Fibroblast of lung (primary cell): ENCODE data around the gene ATL1. TPM values are rescaled to one million over a fixed set of nuclear protein-coding genes. Genes with fewer than 3 reads are reported as not detected.

Experiments used
- DNase-seq, 2 donors: peaks; one replicate each; pipeline versions ENCODE4 v3.0.0 to v3.0.0-alpha.2; 2010; ENCODE audit warnings: low read depth in 2 of 2
- H2AFZ ChIP-seq: 2 replicates; pipeline ENCODE4 v1.5.1; 2012; ENCODE audit warnings: low read length, control low read depth, inconsistent platforms
- H3K27ac ChIP-seq: 2 replicates; pipeline ENCODE4 v1.5.1; 2011; ENCODE audit warnings: low read length, control low read depth; ENCODE audit not compliant: insufficient read depth
- H3K27me3 ChIP-seq: 2 replicates; pipeline ENCODE4 v1.5.1; 2011; ENCODE audit warnings: mild to moderate bottlenecking, low read length; ENCODE audit not compliant: control insufficient read depth, insufficient read depth
- H3K36me3 ChIP-seq: 2 replicates; pipeline ENCODE4 v1.5.1; 2011; ENCODE audit warnings: low read length; ENCODE audit not compliant: control insufficient read depth, insufficient read depth
- H3K4me1 ChIP-seq: 2 replicates; pipeline ENCODE4 v1.5.1; 2011; ENCODE audit warnings: low read length; ENCODE audit not compliant: control insufficient read depth, insufficient read depth; ENCODE audit errors: extremely low read depth
- H3K4me2 ChIP-seq: 2 replicates; pipeline ENCODE4 v1.5.1; 2011; ENCODE audit warnings: low read length, control low read depth; ENCODE audit not compliant: insufficient read depth; ENCODE audit errors: extremely low read depth
- H3K4me3 ChIP-seq, 4 experiments: fragments of 200-600 bp in 1 of 4; sonication (generic) in 1 of 4; replicated peaks in 1 of 4; 2 replicates each; pipeline ENCODE4 v1.5.1; 2011 to 2016; ENCODE audit warnings: low read length in 4 of 4, low read depth in 3 of 4, mild to moderate bottlenecking in 3 of 4, control low read depth in 2 of 4, inconsistent platforms in 1 of 4, mixed read lengths in 1 of 4; ENCODE audit not compliant: insufficient read depth in 1 of 4; ENCODE audit errors: control extremely low read depth in 1 of 4
- H3K79me2 ChIP-seq: 2 replicates; pipeline ENCODE4 v1.5.1; 2012; ENCODE audit warnings: mild to moderate bottlenecking, low read length, inconsistent platforms; ENCODE audit not compliant: control insufficient read depth, insufficient read depth
- H3K9ac ChIP-seq: 2 replicates; pipeline ENCODE4 v1.5.1; 2011; ENCODE audit warnings: mild to moderate bottlenecking, low read length, control low read depth; ENCODE audit not compliant: insufficient read depth
- H3K9me3 ChIP-seq: 2 replicates; pipeline ENCODE4 v1.5.1; 2012; ENCODE audit warnings: low read depth, low read length; ENCODE audit not compliant: control insufficient read depth, insufficient read depth
- H4K20me1 ChIP-seq: 2 replicates; pipeline ENCODE4 v1.5.1; 2011; ENCODE audit warnings: low read length; ENCODE audit not compliant: control insufficient read depth, insufficient read depth; ENCODE audit errors: extremely low read depth
- EZH2 ChIP-seq: IDR thresholded peaks from 2 replicates; pipeline ENCODE4 v1.5.1; 2012; ENCODE audit warnings: low read length, control low read depth, mild to moderate bottlenecking; ENCODE audit errors: missing control alignments
- polyA plus RNA-seq, 2 donors: library from polyadenylated mRNA; depleted of rRNA in 1 of 2; stranded (reverse) in 1 of 2; unstranded in 1 of 2; fragments of >200 nt; gene quantifications; 2 replicates each; pipeline ENCODE4 v1.2.1, GENCODE V29; 2011 to 2012; ENCODE audit warnings: missing spikeins in 1 of 2
- total RNA-seq: library from RNA; depleted of rRNA; stranded (reverse); fragments of >200 nt; gene quantifications from 2 replicates; pipeline ENCODE4 v1.2.1, GENCODE V29; 2014
- TF ChIP-seq, protein P1 (sequence below), 2 donors: IDR thresholded peaks in 1 of 2; conservative IDR thresholded peaks in 1 of 2; 1 replicate in 1 of 2; 2 replicates in 1 of 2; pipeline ENCODE4 v1.5.1; 2011 to 2012; ENCODE audit warnings: low read length in 2 of 2, control low read depth in 1 of 2, inconsistent platforms in 1 of 2, low read depth in 1 of 2, mild to moderate bottlenecking in 1 of 2

Gene ATL1
- total and polyA plus RNA-seq, 2 donors (not counting 1 experiment from before 2014, with no cell fraction given): 14.9 to 16.2 TPM

DNA sequence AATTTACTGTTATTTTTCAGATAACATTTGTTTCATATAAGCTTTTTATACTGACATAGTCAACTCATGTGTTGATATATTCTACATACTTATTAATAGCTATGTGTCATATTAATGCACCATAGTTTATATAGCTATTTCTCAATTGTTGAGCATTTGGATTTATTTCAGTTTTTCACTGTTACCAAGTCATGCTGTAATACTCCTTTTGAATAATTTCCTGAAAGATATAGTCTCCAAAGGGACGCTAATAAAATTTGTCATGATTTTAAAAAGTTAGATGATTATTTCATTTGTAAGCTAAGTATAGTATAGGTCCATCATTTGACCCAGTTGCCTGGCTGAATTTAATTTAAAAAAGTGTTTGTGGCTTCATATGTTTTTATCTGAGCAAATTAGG, 47.8 kb downstream of the ATL1 start:
- DNase-seq: no peak
- Histone ChIP-seq H3K4me1 (no peaks in the 10 kb centered on the region), H3K79me2 (no peaks in the 10 kb centered on the region), H3K27ac (no peak overlapping the region), H3K4me2 (no peak overlapping the region), H3K9ac (no peak overlapping the region), H3K27me3 (no peaks in the 10 kb centered on the region), H4K20me1 (no peaks in the 10 kb centered on the region), H2AFZ (no peak overlapping the region), H3K9me3 (no peaks in the 10 kb centered on the region), H3K4me3 (no peak overlapping the region), H3K36me3 (no peaks in the 10 kb centered on the region)
- no peak for TF ChIP-seq EZH2
- TF ChIP-seq, protein P1, sequence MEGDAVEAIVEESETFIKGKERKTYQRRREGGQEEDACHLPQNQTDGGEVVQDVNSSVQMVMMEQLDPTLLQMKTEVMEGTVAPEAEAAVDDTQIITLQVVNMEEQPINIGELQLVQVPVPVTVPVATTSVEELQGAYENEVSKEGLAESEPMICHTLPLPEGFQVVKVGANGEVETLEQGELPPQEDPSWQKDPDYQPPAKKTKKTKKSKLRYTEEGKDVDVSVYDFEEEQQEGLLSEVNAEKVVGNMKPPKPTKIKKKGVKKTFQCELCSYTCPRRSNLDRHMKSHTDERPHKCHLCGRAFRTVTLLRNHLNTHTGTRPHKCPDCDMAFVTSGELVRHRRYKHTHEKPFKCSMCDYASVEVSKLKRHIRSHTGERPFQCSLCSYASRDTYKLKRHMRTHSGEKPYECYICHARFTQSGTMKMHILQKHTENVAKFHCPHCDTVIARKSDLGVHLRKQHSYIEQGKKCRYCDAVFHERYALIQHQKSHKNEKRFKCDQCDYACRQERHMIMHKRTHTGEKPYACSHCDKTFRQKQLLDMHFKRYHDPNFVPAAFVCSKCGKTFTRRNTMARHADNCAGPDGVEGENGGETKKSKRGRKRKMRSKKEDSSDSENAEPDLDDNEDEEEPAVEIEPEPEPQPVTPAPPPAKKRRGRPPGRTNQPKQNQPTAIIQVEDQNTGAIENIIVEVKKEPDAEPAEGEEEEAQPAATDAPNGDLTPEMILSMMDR (conservative IDR thresholded peaks at IDR 0.05 in 1 of 2, IDR thresholded peaks at IDR 0.05 in 1 of 2; ENCODE audit: low read depth in 1 of 2, low read length in 2 of 2): no peak

DNA sequence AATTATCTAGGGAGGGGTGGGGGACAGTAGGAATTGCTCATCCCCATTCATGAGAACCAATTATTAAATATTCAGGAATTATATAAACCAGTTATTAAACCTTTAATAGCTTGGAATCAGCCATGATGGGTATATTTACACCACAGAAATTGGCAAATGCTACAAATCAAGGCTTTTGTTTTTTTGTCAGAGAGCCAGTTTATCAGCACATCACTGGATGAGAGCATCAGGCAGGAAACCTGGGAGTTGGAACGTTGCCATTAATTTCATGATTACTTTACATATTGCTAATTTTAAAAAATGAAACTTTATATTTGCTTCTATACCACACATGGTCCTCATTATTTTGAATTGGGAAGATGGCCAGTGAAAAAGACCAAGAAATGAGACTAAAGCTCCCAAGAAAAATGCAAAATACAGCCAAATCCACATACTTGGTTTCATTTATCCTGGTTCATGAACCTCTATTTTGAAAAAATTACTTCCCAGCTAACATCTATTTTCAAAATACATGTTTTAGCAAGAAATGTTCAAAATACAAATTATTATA, 48.4 kb downstream of the ATL1 start:
- peak; percentile 14 to 42 for DNase-seq
- H3K79me2 ChIP-seq: no peaks in the 10 kb centered on the region
- no peaks in the 10 kb centered on the region for H3K9me3 ChIP-seq
- H2AFZ ChIP-seq: no peak overlapping the region
- no peak overlapping the region for H3K4me2 ChIP-seq
- H3K9ac ChIP-seq: no peak overlapping the region
- H3K4me1 ChIP-seq: no peaks in the 10 kb centered on the region
- H3K4me3 ChIP-seq: no peak overlapping the region
- H3K36me3 ChIP-seq: no peaks in the 10 kb centered on the region
- H4K20me1 ChIP-seq: no peaks in the 10 kb centered on the region
- TF ChIP-seq, protein P1 (conservative IDR thresholded peaks at IDR 0.05 in 1 of 2, IDR thresholded peaks at IDR 0.05 in 1 of 2; ENCODE audit: low read depth in 1 of 2, low read length in 2 of 2): no peak
- no peak for TF ChIP-seq EZH2
- H3K27me3 ChIP-seq: no peaks in the 10 kb centered on the region
- no peak overlapping the region for H3K27ac ChIP-seq

DNA sequence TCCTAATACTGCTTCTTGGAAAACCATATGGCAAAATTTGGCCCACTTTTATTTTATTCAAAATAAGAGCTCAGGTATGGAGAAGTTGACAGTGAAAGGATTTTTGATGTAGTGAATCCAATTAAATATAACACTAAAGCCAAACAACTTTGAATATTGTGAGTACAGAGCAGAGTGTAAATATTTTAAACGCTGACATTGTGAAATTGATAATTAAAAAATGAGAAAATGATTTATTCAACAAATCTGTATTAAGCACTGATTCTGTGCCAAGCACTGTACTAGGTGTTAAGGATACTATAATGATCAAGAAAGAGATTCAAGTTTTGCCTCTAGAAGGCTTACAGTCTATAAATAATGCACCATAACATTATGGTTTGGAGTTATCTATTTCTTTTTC, 50.5 kb downstream of the ATL1 start:
- no peak for TF ChIP-seq EZH2
- TF ChIP-seq, protein P1 (conservative IDR thresholded peaks at IDR 0.05 in 1 of 2, IDR thresholded peaks at IDR 0.05 in 1 of 2; ENCODE audit: low read depth in 1 of 2, low read length in 2 of 2): no peak
- Histone ChIP-seq H3K4me1 (no peaks in the 10 kb centered on the region), H3K9me3 (no peaks in the 10 kb centered on the region), H3K4me3 (no peak overlapping the region), H4K20me1 (no peaks in the 10 kb centered on the region), H3K79me2 (no peaks in the 10 kb centered on the region), H2AFZ (no peak overlapping the region), H3K36me3 (no peaks in the 10 kb centered on the region), H3K27me3 (no peaks in the 10 kb centered on the region), H3K27ac (no peak overlapping the region), H3K4me2 (no peak overlapping the region), H3K9ac (no peak overlapping the region)
- no peak for DNase-seq
